Lower lobe of right lung (tissue), 2 donors: ENCODE results near the gene LRP1B. TPM values are rescaled to one million over a fixed set of nuclear protein-coding genes. Genes with fewer than 3 reads are reported as not detected.

Source experiments
- ATAC-seq, 2 donors: fragments of 200-7000 bp; cut with Tn5 transposase; one replicate each; pipeline ENCODE4 v1.9.1; 2020 to 2022; ENCODE audit warnings: mild to moderate bottlenecking in 2 of 2, moderate library complexity in 2 of 2
- DNase-seq: peaks from one replicate; pipeline ENCODE4 v3.0.0-alpha.2; 2020
- H3K27ac ChIP-seq: fragments of 200-600 bp; one replicate; pipeline ENCODE4 v1.8.0; 2022
- H3K27me3 ChIP-seq: fragments of 200-600 bp; one replicate; pipeline ENCODE4 v1.8.0; 2022; ENCODE audit warnings: low read depth
- H3K36me3 ChIP-seq: fragments of 200-600 bp; one replicate; pipeline ENCODE4 v1.8.0; 2022; ENCODE audit warnings: mild to moderate bottlenecking
- H3K4me1 ChIP-seq: fragments of 200-600 bp; one replicate; pipeline ENCODE4 v1.8.0; 2022
- H3K4me3 ChIP-seq: fragments of 200-600 bp; one replicate; pipeline ENCODE4 v1.8.0; 2022; ENCODE audit warnings: mild to moderate bottlenecking
- H3K9me3 ChIP-seq: fragments of 200-600 bp; one replicate; pipeline ENCODE4 v1.8.0; 2022
- CTCF ChIP-seq: fragments of 200-600 bp; IDR thresholded peaks from one replicate; pipeline ENCODE4 v1.8.0; 2022; ENCODE audit warnings: antibody characterized with exemption, mild to moderate bottlenecking
- intact Hi-C: fragments of 100-400 bp; cut with DNase I; formaldehyde crosslinking; loops from one replicate; pipeline ENCODE4 v1.11.0; 2022
- total RNA-seq: library from RNA; stranded (reverse); fragmentation: NEBNext Ultra II Directional; extraction: Animal tissue kit (Norgen Biotek cat#: 25700); gene quantifications from one replicate; pipeline ENCODE4 v1.2.1, GENCODE V29; 2021
- donor health status: DM: no; HTN: yes; CAD: no; lungs with severe emphysema.

LRP1B gene
- total RNA-seq, 1 donor from 2014 or later: 0.09 TPM

DNA sequence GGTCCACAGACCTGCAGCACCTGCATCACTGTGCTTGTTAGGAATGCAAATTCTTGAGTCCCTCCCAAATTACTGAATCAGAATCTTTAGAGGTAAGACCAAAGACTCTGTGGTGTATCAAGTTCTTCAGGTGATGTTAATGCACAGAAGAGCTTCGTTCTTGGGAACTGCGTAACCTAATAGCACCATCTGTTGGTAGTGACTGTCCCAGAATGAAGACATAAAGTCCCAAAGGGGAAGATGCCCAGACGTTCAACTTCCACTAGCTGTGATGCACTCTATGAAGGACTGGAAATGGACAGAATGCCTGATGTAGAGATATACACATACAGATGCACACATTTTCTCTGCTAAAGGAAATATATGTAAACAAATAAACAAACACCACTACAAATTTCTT is 576.0 kb downstream of the LRP1B start:
- DNase-seq (no peak), ATAC-seq (peak in 1 of 2 donors; percentile 43)
- Histone ChIP-seq H3K9me3 (no peaks in the 10 kb centered on the region), H3K27ac (no peak overlapping the region), H3K4me3 (no peak overlapping the region), H3K4me1 (no peaks in the 10 kb centered on the region), H3K27me3 (no peaks in the 10 kb centered on the region), H3K36me3 (no peaks in the 10 kb centered on the region)
- intact Hi-C loops: no loop called here
- no peak for TF ChIP-seq CTCF

GRCh38 chr2:141534666-141535362 is 596.0 kb downstream of the LRP1B start:
- Histone ChIP-seq H3K9me3 (no peaks in the 10 kb centered on the region), H3K27me3 (no peaks in the 10 kb centered on the region), H3K27ac (no peak overlapping the region), H3K4me1 (no peaks in the 10 kb centered on the region), H3K4me3 (no peak overlapping the region), H3K36me3 (no peaks in the 10 kb centered on the region)
- TF ChIP-seq CTCF: no peak
- no peak for DNase-seq
- ATAC-seq: no peak
- intact Hi-C loops: no loop called here

DNA sequence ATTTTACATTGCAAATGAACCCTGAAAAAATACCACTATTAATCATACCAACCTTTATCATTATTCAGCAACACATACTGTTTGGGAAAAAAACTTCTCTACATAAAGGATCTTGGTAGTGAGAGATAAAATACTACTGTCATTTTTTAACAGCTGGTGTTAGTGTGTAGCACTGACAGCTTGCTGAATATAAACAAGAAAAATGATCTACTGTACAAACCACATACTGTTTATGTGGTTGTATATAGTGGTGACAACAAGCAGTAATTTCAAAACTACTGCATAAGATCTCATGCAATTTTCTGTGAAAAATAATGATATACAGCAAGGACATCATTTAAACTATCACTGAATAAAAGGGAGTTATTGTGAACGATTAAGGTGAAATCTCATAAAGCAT is 601.2 kb downstream of the LRP1B start:
- Histone ChIP-seq H3K4me3 (no peak overlapping the region), H3K27ac (no peak overlapping the region), H3K4me1 (no peaks in the 10 kb centered on the region), H3K27me3 (no peaks in the 10 kb centered on the region), H3K36me3 (no peaks in the 10 kb centered on the region), H3K9me3 (no peaks in the 10 kb centered on the region)
- intact Hi-C loops: no loop called here
- no peak for TF ChIP-seq CTCF
- DNase-seq (no peak), ATAC-seq (no peak)

- DNase-seq (no peak), ATAC-seq (no peak)
- no peaks in the 10 kb centered on the region for H3K27me3 ChIP-seq
- H3K36me3 ChIP-seq: no peaks in the 10 kb centered on the region
- no peaks in the 10 kb centered on the region for H3K9me3 ChIP-seq
- TF ChIP-seq CTCF: no peak
- H3K4me1 ChIP-seq: no peaks in the 10 kb centered on the region
- intact Hi-C loops: no loop called here
- no peak overlapping the region for H3K4me3 ChIP-seq
- H3K27ac ChIP-seq: no peak overlapping the region
These were observed 601.8 kb downstream of the LRP1B start for GRCh38 chr2:141528990-141529389.

DNA sequence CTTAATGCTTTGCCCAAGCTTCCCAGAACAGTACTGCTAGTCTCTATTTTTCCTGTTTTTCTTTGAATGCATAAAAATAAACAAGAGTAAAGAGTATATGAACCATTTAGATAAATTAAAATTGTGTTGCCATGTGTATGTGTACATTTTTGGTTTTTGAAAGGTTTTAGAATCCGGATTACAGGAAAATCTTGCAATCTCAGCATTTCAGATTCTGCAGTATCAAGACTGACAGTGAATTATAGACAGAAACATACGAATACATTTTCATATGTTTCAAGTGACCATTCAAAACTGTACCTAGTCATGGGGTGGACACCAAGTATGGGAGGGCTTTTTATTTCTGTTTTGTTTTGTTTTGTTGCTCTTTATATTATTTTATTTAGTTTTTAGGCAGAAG is 604.1 kb downstream of the LRP1B start:
- Histone ChIP-seq H3K9me3 (no peaks in the 10 kb centered on the region), H3K4me3 (no peak overlapping the region), H3K27me3 (no peaks in the 10 kb centered on the region), H3K27ac (no peak overlapping the region), H3K4me1 (no peaks in the 10 kb centered on the region), H3K36me3 (no peaks in the 10 kb centered on the region)
- no peak for TF ChIP-seq CTCF
- DNase-seq (no peak), ATAC-seq (no peak)
- intact Hi-C loops: no loop called here
